Activated CD4-positive, CD25-positive, alpha-beta regulatory T cell treated with anti-CD3 and anti-CD28 coated beads, Interleukin-2, amount 50 U/mL, for 72 hours (primary cell): ENCODE data around the gene MRGPRD.

ENCODE experiments used
- DNase-seq: peaks from one replicate; pipeline ENCODE4 v3.0.0; 2021

MRGPRD gene

DNA sequence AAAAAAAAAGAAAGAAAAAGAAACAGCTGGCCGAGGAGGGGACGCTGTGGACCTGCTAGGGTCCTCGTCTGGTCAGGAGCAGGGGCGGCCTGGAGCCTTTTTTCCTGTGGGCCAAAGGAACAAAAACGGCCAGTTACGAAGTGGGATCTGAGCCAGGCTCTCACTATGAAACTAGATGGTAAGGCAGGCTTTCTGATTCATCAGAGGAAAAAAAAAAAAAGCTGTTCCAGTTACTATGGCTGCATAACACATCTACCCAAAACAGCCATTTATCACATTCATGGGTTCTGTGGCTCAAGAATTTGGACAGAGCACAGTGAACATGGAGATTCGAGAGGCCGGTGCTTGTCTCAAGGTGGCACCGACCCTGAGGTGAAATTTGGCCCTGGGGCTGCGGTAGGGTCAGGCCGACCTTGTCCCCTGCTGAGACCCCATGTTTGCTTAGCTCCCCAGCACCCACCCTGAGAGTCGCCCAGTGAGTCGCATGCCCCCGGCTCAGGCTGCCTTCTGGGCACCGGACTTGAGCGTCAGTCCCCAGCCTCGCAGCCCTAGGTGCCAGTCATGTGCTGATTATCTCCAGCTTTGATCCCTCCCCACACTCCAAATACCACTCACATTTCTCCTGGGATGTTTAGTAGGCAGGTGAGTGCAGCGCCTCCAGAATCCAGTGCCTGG lies 34.2 kb downstream of the MRGPRD start:
- DNase-seq: no peak

DNA sequence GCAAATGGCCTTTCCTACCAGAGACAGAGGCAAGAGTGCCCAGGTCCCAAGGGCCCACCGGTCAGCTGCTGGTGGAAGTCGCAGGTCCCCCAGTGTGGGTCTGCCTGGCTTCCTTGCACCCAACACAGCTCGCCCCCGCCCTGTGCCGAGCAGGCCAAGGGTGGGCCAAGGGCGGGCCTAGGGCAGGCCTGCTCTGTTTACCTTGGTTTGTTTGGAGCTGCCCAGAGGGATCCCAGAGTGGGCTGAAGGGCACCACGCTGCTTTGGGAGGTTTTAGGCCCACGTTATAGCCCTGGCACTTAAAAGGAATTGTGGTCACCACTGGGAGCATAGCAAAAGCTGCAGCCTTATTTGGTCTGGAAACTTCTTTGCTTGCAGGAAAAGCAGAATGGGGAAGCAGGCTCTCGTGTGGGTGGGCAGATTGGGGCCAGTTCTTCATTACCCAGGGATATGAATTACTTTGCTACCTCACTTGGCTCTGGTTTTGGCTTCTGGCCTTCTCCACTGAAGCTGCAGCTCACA lies 38.0 kb downstream of the MRGPRD start:
- DNase-seq: no peak

DNA sequence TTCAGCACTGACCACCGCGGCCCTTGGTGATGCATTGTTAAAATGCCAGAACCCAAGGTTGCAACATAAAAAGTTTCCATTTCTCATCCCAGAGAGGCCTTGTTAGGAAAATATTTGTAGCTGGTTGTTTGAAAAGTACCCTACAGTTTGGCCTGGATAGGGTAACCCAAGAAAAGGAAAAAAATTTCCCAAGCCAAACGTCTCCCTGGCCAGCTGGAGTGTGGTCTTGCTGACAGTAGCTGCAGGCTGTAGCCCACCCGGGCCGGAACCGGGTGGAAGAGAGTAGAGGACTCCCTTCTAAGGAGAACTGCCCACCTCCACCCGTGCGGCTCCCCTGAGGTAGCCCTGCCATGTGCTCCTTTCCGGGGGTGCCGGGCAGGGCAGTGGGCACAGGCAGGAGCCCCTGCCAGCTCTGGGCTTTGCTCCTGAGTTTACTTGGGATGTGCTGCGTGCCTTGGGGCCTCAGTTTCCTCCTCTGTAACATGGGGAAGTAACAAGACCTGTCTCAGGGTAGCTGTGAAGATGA lies 38.6 kb downstream of the MRGPRD start:
- DNase-seq: no peak

DNA sequence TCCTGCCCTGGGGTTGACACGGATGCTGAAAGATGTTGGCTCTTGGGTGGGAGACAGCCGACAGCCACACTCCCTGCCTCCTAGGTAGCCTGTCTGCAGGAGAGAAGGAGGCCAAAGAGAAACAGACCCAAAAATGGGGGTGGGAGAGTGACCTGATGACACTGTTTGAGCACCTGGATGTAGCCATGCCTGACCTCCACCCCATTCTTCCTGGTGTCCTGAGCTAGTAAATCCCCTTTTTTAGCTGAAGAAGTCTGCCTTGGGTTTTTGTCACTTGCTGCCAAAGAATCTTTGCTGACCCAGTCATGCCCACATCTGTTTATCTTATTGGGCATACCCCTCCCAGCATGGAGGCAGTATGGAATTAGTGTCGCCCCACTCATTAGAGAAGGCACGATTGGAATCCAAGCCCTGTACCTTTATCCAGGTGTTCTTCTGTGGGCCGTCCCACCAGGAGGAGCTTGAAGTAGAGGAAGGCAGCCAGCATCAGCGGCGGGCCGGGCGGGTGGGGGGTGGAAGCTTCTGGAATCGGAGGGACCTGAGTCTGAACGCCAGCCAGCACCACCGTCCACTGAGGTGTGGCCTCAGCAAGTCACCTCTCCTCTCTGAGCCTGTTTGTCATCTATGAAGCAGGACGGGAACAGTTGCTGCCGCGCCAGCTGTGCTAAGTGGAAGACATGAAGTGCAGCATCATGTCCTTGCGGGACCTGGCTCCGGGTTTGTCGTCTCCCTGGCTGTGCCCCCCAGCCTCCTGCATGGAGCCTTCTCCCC lies 39.3 kb downstream of the MRGPRD start:
- DNase-seq: no peak

DNA sequence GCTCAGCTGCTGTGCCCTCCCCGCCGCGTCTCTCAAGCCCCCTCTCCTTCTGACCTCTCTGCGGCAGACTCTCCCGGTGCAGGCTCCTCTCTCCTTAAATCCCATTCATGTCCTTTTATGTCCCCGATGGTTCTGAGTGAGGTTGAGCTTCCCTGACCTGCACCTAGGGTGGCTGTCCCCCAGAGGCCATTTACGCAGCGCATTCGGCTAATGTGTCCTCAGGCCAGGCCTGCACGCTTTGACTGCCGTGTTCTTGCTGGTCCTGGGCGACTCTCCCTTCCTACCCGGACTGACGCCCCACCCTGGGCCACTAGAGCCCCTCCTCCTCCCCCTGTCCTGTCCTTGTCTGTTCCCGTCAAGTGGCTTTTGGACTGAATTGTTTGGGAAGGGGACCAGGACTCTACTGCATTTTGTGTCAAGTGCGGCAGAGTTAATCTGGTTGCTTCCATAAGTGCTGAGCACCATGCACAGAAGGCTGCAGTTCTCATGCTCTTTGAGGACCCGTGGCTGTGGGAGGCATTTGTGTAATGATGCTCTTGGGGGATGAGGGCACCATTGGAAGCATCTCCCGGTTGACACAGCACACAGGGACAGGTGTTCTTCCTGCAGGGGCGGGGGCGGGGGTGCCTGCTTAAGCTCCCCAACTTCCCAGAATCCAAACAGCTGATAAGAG lies 40.0 kb downstream of the MRGPRD start:
- DNase-seq: no peak

DNA sequence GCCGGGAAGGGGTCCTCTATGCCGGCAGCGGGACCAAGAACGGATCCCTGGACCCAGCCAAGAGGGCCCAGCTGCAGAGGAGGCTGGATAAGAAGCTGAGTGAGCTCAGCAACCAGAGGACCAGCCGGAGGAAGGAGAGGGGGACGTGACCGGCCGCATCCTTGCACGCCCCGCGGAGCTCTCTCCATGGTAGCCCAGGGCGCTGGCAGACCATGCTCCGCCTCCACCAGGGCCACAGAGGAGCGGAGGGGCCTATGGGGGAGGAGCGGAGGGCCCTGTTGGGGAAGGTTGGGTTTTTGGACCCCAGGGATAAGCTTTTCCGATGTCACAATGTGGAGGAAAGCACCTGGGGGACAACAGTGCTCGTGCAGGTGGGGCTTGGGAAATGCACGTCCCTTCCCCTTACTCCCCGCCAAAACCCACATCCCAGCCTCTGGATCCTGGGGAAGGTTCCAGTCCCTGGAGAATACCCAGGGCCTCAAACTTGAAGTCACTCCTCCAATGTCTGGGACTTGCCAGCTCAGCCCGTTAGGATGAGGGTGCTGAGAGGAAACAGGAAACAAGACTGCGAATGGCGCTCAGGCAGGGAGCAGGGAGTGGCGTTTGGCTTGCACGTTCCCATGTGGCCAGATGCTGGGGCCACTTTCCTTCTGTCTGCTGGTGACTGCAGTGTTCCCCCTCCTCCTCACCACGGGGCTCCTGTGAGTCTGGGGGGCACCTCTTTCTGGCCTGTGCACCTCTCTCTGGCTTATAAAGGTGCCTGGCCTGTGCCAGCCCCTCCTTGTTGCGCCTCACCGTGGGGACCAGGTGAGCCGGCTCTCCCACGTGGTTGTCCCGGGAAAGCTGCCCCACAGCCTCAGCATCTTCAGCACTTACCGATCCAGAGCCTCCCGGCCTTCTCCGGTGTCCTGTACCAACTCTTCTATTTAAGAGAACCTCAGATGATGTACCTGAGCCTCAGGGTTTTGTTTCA lies 40.9 kb downstream of the MRGPRD start:
- DNase-seq: no peak

DNA sequence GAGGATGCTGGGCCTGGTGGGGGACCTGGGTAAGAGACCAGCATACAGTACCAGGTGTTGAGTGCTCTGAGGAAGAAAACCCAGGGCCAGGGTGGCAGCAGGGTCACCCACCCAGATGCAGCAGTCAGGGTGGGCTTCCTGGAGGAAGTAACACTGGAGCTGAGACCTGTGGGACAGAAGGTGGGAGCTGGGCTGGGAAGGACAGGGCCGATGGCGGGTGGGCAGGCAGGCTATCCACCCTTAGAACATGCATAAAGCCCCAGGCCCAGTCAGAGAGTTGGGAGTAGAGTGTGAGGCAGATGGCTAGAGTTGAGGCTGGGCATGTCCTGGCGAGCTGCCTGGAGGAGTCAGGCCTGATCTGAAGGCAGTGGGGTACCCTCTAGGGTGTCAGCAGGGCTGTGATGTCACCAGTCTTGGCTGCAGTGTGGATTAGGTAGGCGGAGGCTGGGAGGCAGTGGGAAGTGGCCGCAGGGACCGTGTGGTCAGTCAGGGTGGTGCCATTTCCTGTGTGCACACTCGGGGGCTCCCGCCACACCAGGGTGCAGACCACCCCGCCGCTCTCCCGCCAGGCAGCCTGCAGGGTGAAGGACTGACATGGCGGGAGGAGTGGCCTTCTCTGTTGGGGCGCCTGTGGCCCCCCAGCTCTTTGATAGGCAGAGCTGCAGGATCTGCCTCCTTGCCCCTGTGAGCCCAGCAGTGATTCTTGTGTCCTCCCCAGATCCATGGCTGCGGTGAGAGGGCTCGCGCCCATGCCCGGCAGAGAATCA lies 41.8 kb downstream of the MRGPRD start:
- DNase-seq: no peak

DNA sequence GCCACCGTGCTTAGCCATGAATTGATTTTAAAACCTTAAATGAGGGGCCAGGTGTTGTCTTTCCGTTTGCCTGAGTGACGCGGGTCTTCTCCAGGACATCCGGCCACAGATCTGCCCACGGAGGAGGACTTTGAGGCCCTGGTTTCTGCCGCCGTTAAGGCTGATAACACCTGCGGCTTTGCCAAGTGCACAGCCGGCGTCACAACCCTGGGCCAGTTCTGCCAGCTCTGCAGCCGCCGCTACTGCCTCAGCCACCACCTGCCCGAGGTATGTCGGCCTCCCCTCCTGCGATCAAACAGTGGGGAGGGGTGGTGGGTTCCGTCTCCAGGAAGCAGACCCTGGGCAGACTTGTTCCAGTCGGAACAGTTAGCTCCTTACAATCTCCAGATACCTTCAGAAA lies 42.7 kb downstream of the MRGPRD start:
- no peak for DNase-seq

DNA sequence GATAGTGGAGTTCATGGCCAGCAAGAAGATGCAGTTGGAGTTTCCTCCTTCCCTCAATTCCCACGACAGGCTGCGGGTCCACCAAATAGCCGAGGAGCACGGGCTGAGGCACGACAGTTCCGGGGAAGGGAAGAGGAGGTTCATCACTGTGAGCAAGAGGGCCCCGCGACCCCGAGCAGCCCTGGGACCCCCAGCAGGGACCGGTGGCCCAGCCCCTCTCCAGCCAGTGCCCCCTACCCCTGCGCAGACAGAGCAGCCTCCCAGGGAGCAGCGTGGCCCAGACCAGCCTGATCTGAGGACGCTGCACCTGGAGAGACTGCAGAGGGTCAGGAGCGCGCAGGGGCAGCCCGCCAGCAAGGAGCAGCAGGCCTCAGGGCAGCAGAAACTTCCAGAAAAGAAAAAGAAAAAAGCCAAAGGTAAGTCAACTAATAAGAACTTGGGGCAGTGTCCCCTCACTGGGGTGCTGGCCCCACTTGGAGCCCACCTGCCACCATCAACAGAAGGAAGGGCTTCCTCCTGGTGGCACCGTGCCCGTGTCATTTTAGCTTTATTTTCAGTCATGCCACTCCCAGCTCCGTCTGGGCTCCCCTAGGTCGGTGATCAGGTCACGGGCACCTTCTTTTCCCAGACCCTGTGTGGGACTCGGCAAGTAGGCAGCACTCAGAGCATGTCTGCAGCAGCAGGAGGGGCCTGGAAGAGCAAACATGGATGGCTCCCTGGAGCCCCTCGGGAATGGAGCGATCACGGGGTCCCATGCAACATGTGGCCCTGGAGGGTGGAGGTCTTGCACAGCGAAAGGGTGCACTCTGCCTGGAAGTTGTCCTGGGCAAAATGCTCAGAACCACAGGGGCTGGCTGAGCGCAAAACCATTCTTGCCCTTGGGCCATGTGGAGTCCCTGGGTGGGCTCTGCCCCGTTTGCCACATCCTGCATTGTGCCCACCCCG lies 43.8 kb downstream of the MRGPRD start:
- no peak for DNase-seq

DNA sequence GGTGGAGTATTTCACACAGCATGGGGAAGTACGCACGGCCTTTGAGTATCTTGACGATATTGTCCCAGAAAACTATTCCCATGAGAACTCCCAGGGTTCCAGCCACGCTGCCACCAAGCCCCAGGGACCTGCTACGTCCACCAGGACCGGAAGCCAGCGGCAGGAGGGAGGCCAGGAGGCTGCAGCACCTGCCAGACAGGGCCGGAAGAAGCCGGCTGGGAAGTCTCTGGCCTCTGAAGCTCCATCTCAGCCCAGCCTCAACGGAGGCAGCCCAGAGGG lies 44.5 kb downstream of the MRGPRD start:
- no peak for DNase-seq

DNA sequence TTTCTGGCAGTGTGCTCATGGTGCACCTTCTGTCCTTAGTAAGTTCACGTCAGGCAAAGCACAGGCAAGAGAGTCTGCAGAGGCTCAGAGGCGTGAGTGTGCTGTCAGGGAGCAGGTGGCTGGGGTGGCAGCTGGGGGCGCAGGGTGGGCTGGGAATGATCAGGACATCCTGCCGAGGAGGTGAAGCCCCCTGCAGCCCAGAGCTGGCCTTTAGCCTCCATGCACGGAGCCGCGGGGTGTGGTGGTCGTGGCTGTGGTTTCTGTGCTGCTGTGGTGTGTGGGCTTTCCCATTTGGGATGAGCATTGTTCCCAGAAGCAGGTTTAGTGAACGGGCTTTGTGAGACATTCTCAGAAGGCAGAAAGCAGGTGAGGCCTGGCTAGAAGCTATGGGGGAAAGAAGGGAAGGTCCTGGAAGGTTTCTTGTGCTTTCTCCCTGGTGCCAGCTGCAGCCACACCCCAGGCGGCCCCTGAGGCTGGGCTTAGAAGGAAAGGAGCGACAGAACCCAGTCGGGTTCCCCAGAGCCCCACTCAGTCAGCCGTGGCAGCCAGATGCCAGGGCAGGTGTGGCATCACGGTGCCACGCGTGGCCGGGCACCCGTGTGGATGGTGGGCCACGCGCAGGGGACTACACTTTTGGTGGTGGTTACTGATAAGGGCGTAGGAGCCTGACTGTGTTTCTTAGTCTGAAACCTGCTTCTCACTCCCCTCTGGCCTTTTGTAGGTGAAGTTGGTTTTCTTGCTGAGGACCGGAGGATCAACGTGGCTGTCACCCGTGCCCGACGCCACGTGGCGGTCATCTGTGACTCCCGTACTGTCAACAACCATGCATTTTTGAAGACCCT lies 45.0 kb downstream of the MRGPRD start:
- no peak for DNase-seq

DNA sequence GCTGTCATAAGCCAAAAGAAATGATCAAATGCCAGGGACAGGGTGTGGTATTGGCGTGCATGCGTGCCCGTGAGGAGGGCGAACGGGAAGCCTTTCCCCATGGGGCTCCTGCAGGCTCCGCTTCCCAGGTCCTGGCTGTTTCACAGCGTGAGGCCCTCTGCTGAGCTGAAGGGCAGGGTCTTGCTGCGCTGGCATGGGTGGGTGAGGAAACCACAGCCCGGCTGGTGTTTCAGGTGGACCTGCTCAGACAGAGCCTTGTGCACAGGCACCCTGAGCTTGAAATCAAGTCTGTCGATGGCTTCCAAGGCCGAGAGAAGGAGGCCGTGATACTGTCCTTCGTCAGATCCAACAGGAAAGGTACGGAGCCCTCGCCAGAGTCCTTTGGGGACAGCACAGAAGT lies 45.7 kb downstream of the MRGPRD start:
- no peak for DNase-seq

DNA sequence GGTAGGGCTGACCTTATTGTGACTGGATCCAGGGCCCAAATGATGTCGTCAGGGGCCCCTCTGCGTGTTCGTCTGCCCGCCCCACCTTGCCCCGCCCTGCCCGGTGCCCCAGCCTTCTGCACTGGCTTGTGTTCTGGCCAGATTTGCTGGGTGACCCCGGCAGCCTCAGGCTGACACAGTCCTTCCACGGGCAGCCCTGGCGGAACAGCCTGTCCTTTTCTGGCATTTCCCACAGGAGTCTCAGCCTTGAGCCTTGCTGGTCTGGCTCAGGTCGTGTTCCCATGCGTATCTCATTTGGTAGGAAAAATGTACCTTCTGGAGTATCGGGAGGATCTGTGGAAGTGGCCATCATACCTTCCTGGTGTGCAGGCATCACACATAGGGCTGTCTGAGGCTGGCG lies 46.1 kb downstream of the MRGPRD start:
- no peak for DNase-seq

DNA sequence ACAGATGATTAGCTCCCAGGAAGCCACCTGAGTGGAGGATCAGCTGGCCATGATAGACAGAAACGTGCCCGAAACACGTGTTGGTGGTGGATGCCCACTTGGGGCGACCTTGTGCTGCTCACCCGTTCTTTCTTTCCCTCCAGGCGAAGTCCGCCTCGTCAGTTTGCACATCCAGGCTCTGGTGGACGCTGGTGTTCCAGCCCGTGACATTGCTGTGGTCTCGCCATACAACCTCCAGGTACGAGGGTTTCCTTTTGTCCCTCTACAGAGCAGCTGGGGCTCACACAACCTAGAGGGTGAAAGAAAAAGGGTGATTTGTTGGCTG lies 46.5 kb downstream of the MRGPRD start:
- DNase-seq: no peak

DNA sequence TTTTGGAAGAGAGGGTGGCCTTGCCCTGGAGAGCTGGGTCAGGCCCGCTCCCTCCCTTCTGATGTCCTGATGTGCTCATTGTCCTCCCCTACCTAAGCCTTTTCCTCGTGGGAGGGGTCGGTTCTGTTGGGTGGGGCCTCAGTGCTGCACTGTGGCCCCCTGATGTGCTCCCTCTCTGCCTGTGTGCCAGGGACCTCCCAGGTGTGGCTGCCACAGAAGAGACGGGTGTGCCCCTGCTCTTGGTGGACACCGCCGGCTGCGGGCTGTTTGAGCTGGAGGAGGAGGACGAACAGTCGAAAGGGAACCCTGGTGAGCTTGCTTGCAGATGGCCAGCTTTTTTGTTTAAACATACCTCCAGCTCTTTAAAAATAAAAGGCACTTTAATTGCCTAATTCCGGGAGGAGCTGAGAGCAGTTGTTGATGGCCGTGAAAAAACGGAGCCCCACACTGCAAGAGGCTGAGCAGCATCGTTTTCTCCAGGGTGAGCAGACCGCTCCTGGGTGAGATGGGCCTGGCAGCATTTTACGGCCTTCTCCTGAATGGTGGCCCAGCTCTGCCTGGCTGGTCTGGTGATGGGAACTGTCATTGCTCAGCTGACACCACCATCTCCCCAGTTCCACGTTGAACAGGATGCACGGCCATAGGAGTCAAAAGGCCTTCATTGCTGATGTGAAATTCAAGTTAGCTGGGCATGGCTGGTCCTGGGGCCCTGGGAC lies 47.0 kb downstream of the MRGPRD start:
- DNase-seq: no peak

DNA sequence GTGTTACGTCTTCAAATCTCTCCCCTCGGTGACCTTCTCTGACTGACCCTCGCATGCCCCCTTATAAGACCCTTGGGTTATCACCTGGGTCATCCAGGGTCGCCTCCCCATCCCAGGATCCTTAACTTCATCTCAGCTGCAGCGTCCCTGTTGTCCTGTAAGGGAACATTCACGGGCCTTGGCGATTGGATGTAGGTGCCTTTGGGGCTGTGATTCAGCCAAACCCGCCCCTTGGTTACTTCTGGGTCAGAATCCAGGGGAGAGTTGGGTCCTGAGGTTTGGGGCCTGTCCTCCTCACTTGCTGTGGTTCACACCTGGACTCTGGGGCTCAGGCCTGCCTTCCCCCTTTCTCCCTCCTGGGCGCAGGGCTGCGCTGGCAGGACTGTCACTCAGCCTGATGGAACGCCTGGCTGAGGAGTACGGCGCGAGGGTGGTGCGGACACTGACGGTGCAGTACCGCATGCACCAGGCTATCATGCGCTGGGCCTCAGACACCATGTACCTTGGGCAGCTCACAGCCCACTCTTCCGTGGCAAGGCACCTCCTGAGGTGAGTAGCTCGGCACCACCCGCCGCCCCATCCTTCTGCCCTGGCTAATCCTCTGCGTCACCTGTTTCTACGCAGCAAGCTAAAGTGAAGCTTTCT lies 47.7 kb downstream of the MRGPRD start:
- DNase-seq: no peak

DNA sequence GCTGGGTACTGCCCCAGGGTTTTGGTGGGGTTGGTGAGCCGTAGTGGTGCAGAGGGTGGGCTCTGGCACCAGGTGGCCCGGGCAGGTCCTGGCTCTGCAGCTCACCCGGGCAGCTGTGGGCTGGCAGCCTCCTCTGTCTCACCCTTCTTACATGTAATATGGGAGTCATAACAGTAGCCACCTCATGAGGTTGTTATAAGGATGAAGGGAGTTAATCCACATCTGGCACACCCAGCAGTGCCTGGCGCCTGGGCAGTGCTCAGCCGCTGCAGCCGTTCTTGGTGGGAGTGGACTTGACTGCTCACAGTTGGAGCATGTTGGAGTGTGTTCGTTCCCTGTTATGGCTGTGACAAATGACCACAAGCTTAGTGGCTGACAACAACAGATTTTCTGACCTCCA lies 48.4 kb downstream of the MRGPRD start:
- DNase-seq: no peak

DNA sequence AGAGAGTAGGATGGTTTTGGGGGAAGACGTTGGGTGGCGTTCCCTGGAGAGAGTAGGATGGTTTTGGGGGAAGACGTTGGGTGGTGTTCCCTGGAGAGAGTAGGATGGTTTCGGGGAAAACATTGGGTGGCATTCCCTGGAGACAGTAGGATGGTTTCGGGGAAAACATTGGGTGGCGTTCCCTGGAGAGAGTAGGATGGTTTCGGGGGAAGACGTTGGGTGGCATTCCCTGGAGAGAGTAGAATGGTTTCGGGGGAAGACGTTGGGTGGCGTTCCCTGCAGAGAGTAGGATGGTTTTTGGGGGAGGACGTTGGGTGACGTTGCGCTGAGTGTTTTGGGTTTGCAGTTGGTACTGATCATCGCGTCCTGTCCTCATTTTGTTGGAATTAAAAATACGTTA lies 48.9 kb downstream of the MRGPRD start:
- DNase-seq: no peak
